Upper lobe of left lung (tissue), 6 donors: Measurements from ENCODE around the gene FBF1. TPM values are rescaled to one million over a fixed set of nuclear protein-coding genes. Genes with fewer than 3 reads are reported as not detected.
A peak's percentile ranks its signal among the peaks of the same experiment; 100 is the strongest.

Experiments used
- ATAC-seq, 2 donors: fragments of 200-7000 bp; cut with Tn5 transposase; one replicate each; pipeline ENCODE4 v1.9.1; 2022; ENCODE audit warnings: mild to moderate bottlenecking in 2 of 2, moderate library complexity in 2 of 2; ENCODE audit not compliant: low FRiP score in 2 of 2
- DNase-seq, 2 donors: peaks; one replicate each; pipeline ENCODE4 v3.0.0-alpha.2; 2019 to 2020
- H3K27ac ChIP-seq, 4 donors: fragments of 200-600 bp; sonication (generic); one replicate each; pipeline ENCODE4 v1.5.1; 2016 to 2019
- H3K27me3 ChIP-seq, 4 donors: fragments of 200-600 bp; sonication (generic); one replicate each; pipeline ENCODE4 v1.5.1; 2017 to 2019
- H3K36me3 ChIP-seq, 4 donors: fragments of 200-600 bp; sonication (generic); one replicate each; pipeline ENCODE4 v1.5.1; 2016 to 2019
- H3K4me1 ChIP-seq, 4 donors: fragments of 200-600 bp; sonication (generic); one replicate each; pipeline ENCODE4 v1.5.1; 2018 to 2019
- H3K4me3 ChIP-seq, 4 donors: fragments of 200-600 bp; sonication (generic); one replicate each; pipeline ENCODE4 v1.5.1; 2017 to 2019; ENCODE audit warnings: mild to moderate bottlenecking in 2 of 4, moderate library complexity in 1 of 4
- H3K9me3 ChIP-seq, 4 donors: fragments of 200-600 bp; sonication (generic); one replicate each; pipeline ENCODE4 v1.5.1; 2018 to 2019
- EP300 ChIP-seq, 4 donors: sonication (generic); formaldehyde crosslinking; IDR thresholded peaks; one replicate each; pipeline ENCODE4 v1.5.1; 2017; ENCODE audit warnings: antibody characterized with exemption in 4 of 4, control low read depth in 2 of 4
- POLR2A ChIP-seq, 4 donors: fragments of 450-650 bp; IDR thresholded peaks; one replicate each; pipeline ENCODE4 v1.5.1; 2016 to 2017; ENCODE audit warnings: antibody characterized with exemption in 4 of 4, mild to moderate bottlenecking in 2 of 4
- POLR2AphosphoS5 ChIP-seq, 2 donors: sonication (generic); formaldehyde crosslinking; IDR thresholded peaks; one replicate each; pipeline ENCODE4 v1.5.1; 2017; ENCODE audit warnings: antibody characterized with exemption in 2 of 2
- WGBS, 2 donors: methylation state at CpG; one replicate each; pipeline ENCODE4 v1.1.5; 2017 to 2018; 5-methylcytosine and 5-hydroxymethylcytosine counted together
- total RNA-seq, 6 donors: library from RNA; depleted of rRNA in 4 of 6; stranded (reverse); fragments of >200 nt in 4 of 6; gene quantifications; one replicate each; pipeline versions ENCODE4 v1.1.0 to v1.2.1, GENCODE V29; 2016 to 2021
- TF ChIP-seq, protein P1 (sequence below), 6 experiments: fragments of 450-650 bp in 4 of 6; fragments of 200-600 bp in 2 of 6; sonication (generic) in 2 of 6; IDR thresholded peaks; one replicate each; pipeline ENCODE4 v1.5.1; 2016 to 2019; ENCODE audit warnings: antibody characterized with exemption in 6 of 6
- donor health status: DM: no; HTN: no; CAD: no; lungs with moderate emphysema.
- donor health status: DM: no; HTN: yes; CAD: no; lungs with severe emphysema.

FBF1 gene
- total RNA-seq, 6 donors from 2014 or later = 9.3 to 66.0 (median 14.3) TPM

GRCh38 chr17:75922173-75922961 lies 18.5 kb downstream of the FBF1 start:
- DNase-seq (no peak), ATAC-seq (no peak)
- Histone ChIP-seq H3K9me3 (no peaks in the 10 kb centered on the region), H3K4me3 (no peak overlapping the region), H3K36me3 (peaks cover 0 to 9% (median 4%) of the 10 kb centered on the region in 4 donors), H3K27me3 (no peaks in the 10 kb centered on the region), H3K27ac (no peak overlapping the region), H3K4me1 (peaks cover 0 to 9% (median 0%) of the 10 kb centered on the region in 4 donors)
- TF ChIP-seq POLR2AphosphoS5 (IDR thresholded peaks at IDR 0.05) = peak in 1 of 2 donors; percentile 36
- TF ChIP-seq POLR2A (IDR thresholded peaks at IDR 0.05) = no peak
- TF ChIP-seq, protein P1, sequence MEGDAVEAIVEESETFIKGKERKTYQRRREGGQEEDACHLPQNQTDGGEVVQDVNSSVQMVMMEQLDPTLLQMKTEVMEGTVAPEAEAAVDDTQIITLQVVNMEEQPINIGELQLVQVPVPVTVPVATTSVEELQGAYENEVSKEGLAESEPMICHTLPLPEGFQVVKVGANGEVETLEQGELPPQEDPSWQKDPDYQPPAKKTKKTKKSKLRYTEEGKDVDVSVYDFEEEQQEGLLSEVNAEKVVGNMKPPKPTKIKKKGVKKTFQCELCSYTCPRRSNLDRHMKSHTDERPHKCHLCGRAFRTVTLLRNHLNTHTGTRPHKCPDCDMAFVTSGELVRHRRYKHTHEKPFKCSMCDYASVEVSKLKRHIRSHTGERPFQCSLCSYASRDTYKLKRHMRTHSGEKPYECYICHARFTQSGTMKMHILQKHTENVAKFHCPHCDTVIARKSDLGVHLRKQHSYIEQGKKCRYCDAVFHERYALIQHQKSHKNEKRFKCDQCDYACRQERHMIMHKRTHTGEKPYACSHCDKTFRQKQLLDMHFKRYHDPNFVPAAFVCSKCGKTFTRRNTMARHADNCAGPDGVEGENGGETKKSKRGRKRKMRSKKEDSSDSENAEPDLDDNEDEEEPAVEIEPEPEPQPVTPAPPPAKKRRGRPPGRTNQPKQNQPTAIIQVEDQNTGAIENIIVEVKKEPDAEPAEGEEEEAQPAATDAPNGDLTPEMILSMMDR (IDR thresholded peaks at IDR 0.05) = no peak
- WGBS, 2 donors = 89 to 90% methylated on average over 17 to 18 of the region's 18 CpGs

GRCh38 chr17:75921596-75921995 lies 19.2 kb downstream of the FBF1 start:
- no peak for DNase-seq
- TF ChIP-seq EP300 (IDR thresholded peaks at IDR 0.05) (no peak), POLR2AphosphoS5 (IDR thresholded peaks at IDR 0.05) (no peak), POLR2A (IDR thresholded peaks at IDR 0.05) (no peak)
- TF ChIP-seq, protein P1 (IDR thresholded peaks at IDR 0.05) = no peak
- Histone ChIP-seq H3K27ac (no peak overlapping the region), H3K4me3 (no peak overlapping the region), H3K4me1 (peaks cover 0 to 5% (median 0%) of the 10 kb centered on the region in 4 donors), H3K27me3 (no peaks in the 10 kb centered on the region), H3K9me3 (no peaks in the 10 kb centered on the region), H3K36me3 (peaks cover 0 to 9% (median 4%) of the 10 kb centered on the region in 4 donors)
- no peak for ATAC-seq
- WGBS, 2 donors = 96 to 100% methylated on average over 6 to 9 of the region's 15 CpGs

- no peak overlapping the region for H3K4me3 ChIP-seq
- DNase-seq (no peak), ATAC-seq (no peak)
- H3K27ac ChIP-seq = no peak overlapping the region
- peaks cover 0 to 5% (median 0%) of the 10 kb centered on the region in 4 donors for H3K4me1 ChIP-seq
- H3K36me3 ChIP-seq = peaks cover 0 to 9% (median 4%) of the 10 kb centered on the region in 4 donors
- no peaks in the 10 kb centered on the region for H3K27me3 ChIP-seq
- no peaks in the 10 kb centered on the region for H3K9me3 ChIP-seq
- TF ChIP-seq POLR2A (IDR thresholded peaks at IDR 0.05) (no peak), EP300 (IDR thresholded peaks at IDR 0.05) (no peak), POLR2AphosphoS5 (IDR thresholded peaks at IDR 0.05) (no peak)
- TF ChIP-seq, protein P1 (IDR thresholded peaks at IDR 0.05) = no peak
- 60 to 90% methylated on average over 2 to 11 of the region's 11 CpGs for WGBS, 2 donors
Measured at GRCh38 chr17:75920045-75920560, 20.7 kb downstream of the FBF1 start.

GRCh38 chr17:75919611-75920010 lies 21.2 kb downstream of the FBF1 start:
- TF ChIP-seq, protein P1 (IDR thresholded peaks at IDR 0.05) = no peak
- TF ChIP-seq EP300 (IDR thresholded peaks at IDR 0.05) (no peak), POLR2AphosphoS5 (IDR thresholded peaks at IDR 0.05) (no peak), POLR2A (IDR thresholded peaks at IDR 0.05) (no peak)
- no peak for DNase-seq
- WGBS, 2 donors = 89 to 91% methylated on average over 1 to 16 of the region's 22 CpGs

More at GRCh38 chr17:75919611-75920010, 21.2 kb downstream of the FBF1 start:
- no peaks in the 10 kb centered on the region for H3K9me3 ChIP-seq
- H3K27ac ChIP-seq = no peak overlapping the region
- H3K27me3 ChIP-seq = no peaks in the 10 kb centered on the region
- H3K4me1 ChIP-seq = peaks cover 0 to 5% (median 0%) of the 10 kb centered on the region in 4 donors
- H3K4me3 ChIP-seq = no peak overlapping the region
- H3K36me3 ChIP-seq = peaks cover 0 to 11% (median 4%) of the 10 kb centered on the region in 4 donors
- ATAC-seq = no peak
